Stimulated activated CD8-positive, alpha-beta memory T cell treated with anti-CD3 and anti-CD28 coated beads, Interleukin-2, amount 100 ng/mL, for 1 hour (primary cell): Measurements from ENCODE around the gene ARID2.

Source experiments
- DNase-seq, 2 donors: peaks; one replicate each; pipeline ENCODE4 v3.0.0-alpha.2; 2020; ENCODE audit warnings: low read depth in 2 of 2

Gene ARID2

DNA sequence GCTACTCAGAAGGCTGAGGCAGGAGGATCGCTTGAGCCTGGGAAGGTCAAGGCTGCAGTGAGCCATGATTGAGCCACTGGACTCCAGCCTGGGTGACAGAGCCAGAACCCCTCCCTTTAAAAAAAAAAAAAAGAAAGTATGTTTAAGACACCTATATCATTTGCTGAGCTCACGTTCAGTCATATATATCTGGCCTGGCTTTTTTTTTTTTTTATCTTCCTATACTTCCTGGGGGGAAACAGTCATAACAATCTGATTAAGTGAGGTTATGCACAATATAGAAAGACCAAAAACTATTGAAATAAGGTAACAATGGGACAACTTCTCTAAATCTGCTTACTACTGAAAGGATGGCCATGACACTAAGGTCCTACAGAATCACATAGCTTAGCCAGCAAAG is 9.4 kb upstream of the ARID2 start:
- DNase-seq, result no peak

DNA sequence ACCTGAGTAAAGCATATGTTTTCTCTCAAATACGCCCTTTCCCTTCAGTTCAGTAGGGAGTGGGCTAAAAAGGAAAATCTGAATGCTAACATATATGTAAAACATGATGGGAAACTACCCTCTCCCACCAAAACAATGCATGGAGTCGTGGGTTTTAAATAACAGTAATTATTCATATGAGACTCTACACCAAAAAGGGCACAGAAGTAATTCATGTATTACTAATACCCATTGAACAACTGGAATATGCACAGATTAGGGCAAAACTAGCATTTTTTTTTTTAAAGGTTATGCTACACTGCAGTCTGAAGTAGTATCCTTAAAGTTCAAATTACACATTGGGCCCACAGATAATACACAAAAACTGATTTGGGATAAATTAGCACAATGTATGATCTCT is 8.1 kb upstream of the ARID2 start:
- DNase-seq, result no peak

DNA sequence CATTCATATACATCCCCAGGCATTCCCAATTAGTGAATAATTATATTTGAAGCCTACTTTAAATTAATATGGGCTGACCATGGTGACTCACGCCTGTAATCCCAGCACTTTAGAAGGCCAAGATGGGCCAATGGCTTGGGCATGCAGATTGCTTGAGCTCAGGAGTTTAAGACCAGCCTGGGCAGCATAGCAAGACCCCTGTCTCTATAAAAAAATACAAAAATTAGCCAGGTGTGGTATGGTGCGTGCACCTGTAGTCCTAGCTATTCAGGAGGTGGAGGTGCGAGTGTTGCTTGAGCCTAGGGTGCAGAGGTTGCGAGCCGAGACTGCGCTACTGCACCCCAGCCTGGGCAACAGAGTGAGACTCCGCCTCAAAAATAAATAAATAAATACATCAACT is 7.6 kb upstream of the ARID2 start:
- DNase-seq, result no peak

DNA sequence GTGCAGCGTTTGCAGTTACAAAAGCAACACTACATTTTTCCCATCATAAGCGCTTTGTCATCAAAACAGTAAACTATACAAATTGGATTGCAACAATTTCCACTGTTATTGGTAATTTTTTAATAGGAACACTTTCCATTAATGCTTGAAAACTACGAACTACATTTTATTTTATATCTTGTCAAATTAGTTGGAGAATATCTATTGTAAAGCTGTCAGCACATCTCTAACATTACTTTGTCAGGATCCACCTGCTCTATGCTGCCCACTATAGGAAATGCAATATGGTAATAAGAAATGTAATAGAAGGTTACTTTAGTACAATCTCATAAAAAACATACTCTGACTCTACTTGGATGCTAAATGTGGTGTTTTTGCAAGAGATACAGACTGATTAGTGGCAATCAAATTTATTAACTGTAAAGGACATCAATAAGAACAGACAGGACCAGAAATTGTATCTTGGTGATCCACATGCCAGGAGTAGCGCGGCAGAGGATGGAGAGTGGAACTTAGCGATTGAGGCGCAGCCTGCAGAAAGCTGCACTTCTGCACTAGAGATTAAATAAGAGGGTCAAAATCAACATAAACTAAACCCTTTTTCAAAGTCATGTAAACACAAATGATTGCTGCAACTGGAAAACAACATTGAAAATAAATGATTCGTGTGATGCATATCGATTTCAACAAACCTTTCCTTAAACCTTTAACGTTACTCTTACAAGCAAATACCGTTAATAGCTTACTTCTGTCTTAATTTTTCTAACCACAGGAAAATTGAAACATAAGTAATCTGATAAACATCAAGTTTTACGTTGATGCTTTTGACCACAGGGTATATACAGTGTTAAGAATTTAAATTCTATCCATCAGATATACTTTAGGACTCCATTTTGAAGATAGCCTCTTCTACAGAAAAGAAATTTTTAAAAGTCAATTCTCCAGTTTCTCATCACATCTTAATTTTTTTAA is 3.6 kb upstream of the ARID2 start:
- DNase-seq, result no peak

DNA sequence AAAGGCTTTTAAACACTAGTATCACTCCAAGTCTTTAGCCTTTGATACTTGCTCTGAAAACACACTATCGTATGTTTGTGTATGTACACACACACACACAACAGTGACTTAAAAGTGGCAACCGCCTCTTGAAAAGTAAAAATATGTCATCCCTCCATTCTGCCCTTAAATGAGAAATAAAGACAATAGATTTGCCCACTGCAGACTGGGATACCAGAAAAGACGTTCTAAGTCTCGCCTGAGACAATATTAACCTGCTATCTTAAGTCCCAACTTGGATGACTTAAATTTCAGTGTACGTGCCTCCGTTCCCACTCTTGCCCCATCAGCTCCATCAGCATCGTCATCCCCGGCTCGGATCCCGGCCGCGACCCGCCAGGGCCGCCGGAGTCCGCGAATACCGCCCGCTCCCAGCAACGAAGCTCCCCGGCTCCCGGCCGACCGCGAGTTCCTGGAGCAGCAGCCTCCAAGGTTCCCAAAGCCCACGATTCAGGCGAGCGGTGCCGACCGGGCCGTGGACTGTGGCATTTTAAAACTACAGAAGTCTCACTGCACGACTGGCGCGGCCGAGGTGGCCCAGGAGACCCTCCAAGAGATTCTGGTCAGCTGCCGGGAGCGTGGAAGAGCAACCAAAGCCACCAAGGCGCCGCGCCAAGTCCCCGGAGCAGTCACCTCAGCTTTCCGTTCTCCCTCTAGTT is 2.8 kb upstream of the ARID2 start:
- DNase-seq, result no peak

DNA sequence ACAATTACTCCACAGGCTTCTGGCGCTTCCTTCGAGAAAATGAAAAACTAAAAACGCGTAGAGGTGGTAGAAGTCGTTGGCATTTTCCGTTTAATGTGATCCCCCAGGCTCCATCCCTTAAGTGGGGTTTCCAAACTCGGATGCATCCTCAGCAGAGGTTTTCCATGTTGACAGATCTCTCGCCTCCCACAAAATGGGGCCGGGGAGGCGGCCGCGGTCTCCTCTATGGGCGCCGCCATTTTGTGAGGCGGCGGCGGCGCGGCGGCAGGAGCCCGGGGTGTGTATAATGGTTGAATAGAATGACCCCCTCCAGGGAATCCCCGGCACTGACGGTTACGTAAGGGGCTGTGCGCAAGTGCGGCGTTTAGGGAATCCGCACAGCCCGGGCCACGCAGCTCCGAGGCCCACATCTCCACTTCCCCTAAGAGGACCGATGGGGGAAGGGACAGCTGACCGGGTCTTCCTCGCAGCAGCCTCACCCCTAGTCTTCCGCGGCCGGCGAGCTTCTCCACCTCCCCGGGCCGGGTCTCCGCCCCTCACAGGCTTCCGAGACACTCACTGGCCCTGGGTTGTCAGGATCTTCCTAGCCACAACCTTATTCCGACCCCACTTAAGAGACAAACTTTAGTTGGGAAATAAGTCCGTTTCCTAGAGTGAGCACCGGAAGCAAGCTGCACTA is 2.1 kb upstream of the ARID2 start:
- DNase-seq, result peak; percentile 71 to 72

DNA sequence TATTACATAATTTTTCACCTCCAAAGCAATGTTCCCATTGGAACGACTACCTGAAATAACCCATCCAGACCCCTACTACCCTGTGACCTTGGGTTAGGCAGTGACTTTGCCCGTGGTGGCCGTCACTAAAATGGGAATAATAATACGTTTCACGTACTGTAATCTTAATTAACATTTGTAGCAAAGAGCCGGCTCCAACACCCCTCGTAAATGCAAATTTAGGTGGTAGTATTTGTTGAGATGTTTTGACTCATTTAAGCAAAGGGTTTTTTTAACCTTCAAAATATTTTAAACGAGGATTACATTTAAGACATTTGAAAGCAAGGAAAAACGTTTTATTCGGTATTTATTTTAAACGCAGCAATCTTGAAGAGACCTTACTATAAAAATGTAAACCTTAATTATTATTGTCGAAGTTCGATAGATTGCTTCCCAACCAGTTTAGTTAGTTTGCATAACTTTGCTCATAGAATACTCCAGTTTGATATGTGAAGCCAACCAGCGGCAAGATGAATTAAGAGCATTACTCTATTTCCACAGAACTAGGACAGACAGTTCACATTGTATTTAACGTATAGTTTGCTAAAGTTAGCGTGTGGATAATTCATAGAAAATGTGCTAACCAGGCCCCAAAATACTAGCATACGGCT is 1.4 kb upstream of the ARID2 start:
- no peak for DNase-seq

DNA sequence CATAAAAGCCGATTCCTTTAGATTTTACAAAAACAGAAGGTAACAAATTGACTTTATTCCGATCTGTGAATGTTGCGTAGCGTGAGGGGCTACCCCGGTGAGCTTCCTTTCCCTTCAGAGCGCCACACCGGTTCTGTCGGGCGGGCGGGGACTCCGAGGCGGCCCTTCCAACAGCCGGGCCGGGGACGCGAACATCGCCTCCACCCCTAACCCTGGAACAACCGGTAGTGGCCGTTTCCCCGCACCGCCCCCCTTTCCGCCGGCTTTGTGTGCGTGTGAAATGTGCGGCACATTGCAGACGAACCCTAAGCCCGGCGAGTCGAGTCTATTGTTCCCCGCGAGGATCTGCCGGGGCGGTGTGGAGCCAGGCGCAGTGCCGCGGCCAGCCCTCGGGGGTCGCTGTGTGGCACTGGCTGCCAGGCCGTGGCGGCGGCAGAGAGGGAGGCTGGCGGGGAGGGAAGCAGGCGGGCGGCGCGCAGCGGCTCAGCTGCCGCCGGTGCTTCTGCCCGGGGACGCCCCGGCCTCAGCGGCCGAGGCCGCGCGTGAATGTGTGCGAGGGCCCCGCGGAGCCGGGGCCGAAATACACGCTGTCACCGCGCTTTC is 775 bp upstream of the ARID2 start:
- DNase-seq, result peak; percentile 91 to 92

DNA sequence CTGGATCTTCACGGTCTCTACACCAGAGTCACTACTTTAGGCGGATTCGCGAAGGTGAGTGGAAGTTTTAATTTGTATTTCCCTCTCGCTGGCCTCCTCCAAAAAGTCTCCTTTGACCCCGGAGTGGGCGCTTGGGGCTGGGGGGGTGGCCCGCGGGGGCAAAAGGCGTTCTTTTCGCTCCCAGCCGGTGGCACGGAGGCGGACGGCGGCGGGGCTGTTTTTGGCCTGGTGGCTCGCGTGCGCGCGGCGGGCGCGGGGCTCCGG is 510 bp downstream of the ARID2 start:
- no peak for DNase-seq

DNA sequence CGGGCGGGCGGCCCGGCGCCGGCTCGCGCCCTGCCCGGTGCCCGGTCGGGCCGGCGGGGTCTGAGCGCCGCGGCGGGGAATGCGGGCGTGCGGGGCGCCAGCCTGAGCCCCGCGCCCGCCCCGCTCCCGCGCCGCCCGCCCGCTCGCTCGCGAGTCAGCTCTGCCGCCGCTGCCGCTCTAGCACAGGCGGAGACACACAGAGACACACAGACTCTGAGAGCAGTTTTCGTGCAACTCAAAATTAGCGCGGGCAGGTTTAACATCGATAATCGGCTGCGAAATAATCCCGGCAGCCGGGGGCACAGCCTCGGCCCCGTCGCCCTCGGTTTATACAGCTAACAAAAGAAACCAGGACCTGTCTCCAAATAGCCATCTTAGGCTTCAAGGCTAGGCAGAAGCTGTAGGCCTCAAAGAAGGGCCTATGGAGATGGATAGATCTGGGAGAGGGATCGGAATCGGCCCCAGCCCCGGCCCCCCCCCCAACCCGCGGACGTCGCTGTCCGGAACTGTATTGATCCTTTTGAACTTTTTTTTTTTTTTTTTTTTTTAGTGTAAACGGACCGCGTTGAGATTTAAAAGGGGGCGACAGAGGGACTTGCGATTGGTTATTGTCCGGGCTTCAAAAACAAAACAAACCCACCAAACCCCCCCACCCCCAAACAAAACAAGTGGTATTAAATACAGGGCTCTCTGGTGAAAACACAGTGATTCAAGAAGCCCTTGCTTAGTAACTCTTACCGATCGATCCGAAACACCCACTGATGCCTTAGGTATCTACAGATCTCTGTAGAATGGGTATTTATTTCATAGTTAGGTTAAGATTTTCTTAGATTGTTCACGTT is 1.1 kb downstream of the ARID2 start:
- DNase-seq, result peak; percentile 11 to 33

DNA sequence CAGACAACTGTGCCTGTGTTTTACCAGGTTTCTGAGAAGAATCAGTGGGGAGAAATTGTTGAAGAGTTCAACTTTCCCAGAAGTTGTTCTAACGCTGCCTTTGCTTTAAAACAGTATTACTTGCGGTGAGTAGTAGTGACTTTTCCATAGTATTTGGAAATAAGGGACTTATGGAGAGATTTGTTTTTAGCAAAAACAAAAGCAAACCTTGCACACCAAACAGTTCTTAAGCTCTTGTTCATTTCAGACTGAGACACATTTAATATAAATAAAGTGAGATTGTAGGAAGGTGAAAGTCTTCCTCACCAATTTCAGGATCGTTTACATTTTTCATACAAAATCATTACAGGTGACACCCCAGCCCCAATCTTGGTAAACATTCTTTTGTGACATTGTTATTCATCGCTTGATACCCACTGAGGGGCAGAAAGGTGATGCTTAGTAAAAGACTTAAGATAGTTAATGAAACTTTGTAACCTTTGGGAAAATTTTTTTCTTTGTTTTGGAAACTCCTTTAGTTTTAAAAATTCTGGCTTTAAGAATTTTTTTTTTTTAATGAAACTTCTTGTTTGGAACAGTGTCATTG is 1.8 kb downstream of the ARID2 start:
- DNase-seq, result no peak

DNA sequence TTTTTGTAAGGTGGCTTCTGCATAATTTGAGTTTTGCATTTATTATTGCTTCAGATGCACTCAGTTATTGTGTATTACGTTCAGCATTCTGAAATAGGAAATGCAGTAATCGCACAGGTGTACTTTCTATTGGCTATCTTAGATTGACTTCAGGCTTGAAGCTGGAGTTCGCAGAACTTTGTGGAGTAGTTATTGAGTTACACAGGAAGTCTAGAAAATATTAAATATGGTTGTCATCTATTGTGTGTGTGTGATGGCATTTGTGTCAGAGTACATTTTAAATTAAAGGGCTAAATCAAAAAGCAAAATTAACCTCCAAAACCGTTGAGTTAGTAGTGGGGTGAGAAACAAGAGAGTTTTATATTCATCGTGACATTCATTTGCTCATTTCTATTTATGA is 2.7 kb downstream of the ARID2 start:
- DNase-seq, result no peak

DNA sequence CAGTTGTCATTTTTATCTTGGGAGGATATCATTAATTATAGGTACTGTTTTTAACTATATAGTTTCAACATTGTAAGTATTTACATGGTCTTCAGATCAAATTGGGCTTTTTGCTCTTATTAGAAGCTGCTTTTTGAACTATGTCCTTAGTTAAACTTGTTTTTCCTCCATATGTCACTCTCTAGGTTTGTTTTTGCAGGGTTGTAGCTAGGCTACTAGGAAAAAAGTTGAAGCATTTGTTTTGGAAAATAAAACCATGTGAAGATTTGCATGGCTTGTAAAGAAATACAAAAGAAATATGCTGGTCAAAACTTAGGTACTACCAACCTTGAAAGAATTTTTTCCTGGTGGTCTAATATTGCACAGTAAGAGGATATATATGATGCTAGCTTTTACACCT is 3.4 kb downstream of the ARID2 start:
- DNase-seq, result no peak

DNA sequence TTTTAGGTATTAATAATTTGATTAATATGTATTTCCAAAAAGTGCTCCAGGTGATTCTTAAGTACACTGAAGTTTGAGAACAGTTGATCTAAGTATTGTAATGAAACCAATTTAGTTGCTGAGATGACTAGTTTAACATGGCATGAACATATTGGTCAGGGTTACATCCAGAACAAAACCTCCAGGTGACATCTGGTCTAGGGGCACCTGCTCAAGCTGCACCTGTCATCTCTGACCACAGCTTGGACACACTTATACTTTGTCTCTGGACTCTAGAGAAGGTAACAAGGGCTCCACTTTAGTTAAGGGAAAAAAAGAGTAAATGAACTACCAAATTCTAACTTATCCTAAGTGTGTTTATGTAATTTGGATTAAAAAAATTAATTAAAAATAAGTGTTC is 8.1 kb downstream of the ARID2 start:
- DNase-seq, result no peak

DNA sequence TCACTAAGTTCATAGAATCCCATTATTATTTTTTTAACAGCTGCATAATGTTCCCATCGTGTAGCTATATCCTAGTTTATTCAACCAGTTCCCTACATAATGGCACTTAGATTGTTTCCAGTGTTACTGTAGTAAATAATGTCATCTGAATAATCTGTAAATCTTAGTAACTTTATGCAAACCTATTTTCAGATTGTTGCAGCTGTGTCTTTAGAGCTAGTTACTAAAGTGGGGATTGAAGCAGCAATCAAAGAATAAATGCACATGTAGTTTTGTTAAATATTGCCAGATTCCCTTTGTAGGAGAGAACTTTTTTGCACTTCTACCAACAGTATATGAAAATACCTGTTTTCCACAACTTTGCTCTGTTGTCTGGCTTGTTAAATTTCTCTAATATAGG is 13.1 kb downstream of the ARID2 start:
- no peak for DNase-seq

DNA sequence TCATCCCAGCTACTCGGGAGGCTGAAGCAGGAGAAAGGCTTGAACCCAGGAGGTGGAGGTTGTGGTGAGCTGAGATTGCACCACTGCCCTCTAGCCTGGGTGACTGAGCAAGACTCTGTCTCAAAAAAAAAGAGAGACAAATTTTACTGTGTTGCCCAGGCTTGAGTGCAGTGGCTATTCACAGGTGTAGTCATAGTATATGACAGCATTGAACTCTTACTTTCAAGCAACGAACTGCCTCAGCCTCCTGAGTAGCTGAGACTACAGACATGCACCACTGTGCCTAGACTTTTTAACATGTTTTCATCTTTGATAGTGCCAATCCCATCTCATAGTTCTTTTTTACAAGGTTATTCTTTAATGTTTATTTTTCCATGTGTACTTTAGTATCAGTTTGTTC is 13.7 kb downstream of the ARID2 start:
- no peak for DNase-seq

DNA sequence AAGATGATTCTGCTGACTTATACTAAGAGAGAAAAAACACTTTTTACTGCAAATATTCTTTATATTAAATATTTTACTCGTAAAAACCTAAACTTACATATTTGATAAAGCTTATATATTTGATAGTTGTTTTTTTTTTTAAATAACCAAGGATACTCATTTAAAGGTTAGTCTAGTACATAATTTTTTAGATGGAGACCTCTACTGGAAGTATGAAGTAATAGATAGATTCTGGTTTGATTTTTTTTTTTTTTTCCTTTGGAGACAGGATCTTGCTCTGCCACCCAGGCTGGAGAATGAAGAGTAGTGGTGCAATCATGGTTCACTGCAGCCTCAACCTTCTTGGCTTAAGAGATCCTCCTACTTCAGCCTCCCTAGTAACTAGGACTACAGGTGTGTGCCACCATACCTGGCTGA is 16.4 kb downstream of the ARID2 start:
- DNase-seq, result no peak

DNA sequence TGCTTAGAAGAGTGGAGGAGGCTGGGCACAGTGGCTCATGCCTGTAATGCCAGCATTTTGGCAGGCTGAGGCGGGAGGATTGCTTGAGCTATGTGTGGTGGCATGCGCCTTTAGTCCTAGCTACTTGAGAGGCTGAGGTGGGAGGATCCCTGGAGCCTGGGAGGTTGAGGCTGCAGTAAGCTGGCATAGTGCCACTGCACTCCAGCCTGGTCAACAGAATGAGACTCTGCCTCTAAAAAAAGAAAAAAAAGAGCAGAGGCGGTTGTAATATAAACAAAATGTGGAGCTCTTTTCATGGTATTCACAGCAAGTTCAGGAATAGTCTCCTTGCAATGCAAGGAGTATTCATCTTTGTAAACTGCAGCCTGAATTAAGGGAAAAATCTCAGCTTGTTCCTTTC is 27.2 kb downstream of the ARID2 start:
- no peak for DNase-seq

DNA sequence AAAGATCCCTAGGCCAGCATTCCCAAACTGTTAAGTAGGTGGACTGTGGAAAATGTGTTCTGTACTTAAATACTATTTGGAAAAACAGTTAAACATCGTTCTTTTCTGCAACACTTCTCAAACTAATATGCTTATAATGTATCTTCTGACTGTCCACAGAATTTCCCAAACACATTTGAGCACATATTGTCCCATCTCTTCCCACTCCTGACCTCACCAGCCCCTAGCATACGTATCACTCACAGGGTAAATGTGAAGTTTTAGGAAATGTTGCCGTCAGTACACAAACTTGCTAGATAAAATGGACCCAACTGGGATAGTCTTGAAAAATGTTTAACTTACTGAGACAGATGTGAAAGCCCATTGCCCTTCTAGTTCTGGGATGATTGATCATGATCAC is 27.7 kb downstream of the ARID2 start:
- no peak for DNase-seq

DNA sequence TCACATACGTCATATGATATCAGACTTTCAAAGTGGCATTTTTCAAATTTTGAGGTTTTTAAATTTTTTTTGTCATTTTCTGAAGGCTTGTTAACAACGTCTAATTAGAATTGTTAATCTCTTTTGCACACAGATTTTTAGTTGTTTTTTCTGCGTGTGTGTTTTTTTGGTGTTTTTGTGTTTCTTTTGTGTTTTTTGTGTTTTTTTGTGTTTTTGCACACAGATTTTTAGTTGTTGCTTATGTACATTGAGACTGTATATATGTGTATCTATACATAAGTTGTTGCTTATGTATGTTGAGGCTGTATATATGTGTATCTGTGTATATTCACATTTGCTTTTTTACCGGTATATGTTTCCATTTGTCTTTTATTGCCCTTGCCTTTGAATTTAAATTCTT is 30.8 kb downstream of the ARID2 start:
- no peak for DNase-seq
